ENCODE results near the gene SGSM1.

The SGSM1 gene

DNA sequence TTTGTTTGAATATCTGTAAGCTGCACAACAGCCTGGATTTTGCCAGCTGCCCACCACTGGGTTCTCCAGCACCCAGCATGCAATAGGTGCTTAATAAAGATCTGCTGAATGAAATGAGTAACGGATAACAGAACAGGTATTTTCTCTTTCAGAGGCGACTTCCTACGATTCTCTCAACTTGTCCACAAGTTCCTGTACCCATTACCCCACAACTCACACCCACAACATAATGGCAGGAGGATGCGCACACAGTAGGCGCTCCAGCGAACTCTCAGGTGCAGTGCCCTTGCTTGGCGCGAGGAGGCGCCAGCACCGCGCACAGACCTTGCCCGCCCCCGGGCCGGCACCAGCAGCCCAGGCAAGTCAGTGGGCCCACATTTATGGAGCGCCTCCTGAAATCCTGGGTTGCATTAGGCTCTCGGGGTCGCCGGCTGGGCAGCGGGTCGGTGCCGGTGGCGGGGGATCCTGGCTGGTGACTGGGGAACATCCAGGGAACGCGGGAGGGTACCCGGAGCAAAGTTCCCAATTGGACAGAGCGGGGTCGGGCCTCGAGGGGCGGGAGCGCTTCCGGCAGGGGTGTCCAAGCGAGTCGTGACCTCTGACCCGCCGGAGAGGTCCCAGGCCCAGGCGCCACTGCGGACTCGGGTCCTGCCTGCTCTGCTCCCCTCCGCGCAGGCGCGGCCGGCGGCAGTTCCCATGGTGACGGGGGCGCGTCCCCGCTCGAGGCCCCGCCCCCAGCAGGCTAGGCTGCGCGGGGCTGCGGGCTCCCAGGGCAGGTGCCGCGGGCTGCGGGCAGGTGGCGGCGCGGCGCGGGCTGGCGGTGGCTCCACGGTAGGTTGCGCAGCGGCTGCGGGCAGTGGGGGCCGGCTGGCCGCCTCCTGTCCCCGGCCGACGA lies 146.2 kb downstream of the SGSM1 start, which contains the start of gene KIAA1671:
TSS of gene KIAA1671 (plus strand) at position 775 of the 895 bp plus-strand sequence. CDS start 75,284 bp downstream, outside the sequence.
- peak; percentile 68 for DNase-seq (ENCODE audit: low read depth)

DNA sequence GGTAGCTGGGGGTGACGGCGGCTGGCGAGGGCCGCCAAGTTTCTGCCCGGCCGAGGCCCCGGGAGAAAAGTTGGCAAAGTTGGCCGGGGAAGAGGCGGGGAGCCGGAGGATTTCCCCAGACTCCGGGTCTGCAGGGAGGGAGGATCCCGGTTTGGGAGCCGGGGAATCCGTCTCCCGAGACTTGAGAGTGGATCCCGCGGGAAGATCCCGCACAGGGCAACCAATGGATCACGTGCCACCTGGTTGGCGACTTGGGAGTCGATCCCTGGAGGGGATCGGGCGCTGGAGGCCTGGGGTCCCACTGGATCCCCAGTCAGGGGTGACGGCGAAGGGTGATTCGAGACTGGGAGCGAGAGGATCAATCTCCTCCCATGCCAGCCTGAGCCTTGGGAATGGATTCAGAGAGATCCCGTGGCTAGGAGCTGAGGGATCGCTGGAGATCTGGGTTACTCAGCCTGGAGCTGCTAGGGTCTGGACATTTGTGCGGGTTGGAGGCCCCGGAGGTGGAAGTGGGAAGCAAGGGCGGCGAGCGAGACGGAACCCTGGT lies 146.9 kb downstream of the SGSM1 start:
- no peak for DNase-seq (ENCODE audit: low read depth)

DNA sequence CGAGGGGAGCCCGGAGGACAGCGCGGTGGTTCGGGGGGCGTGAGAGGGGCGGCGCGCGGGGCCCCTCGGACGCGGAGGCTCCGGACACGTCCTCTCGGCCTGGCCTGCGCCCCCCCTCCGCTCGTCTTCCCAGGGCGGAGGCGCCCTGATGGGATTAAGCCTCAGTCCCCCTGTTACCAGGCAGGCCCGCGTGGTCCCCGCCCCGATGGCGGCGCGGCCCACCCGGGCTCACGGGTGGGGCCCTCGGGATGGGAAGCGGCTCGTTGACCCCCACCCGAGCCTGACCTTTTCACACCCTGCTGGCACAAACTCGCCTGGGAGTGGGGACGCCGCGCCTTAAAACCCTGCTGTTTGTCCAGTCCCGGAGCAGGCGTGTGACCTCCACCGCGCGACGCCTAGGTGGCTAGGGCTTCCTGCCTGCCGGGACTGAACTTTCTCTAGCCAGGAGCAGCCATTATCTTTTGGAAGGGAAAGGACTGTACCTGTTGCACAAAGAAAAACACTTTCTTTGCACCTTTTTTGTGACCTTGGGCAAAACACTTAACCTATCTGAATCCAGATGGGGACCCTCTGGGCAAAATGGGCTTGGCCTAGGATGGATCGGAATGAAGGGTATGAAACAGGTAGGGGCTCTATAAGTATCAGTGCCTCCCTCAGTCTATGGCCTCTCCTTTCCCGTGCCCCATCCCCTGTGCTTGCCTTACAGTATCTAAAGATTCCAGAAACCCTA lies 147.5 kb downstream of the SGSM1 start:
- DNase-seq (ENCODE audit: low read depth): no peak

DNA sequence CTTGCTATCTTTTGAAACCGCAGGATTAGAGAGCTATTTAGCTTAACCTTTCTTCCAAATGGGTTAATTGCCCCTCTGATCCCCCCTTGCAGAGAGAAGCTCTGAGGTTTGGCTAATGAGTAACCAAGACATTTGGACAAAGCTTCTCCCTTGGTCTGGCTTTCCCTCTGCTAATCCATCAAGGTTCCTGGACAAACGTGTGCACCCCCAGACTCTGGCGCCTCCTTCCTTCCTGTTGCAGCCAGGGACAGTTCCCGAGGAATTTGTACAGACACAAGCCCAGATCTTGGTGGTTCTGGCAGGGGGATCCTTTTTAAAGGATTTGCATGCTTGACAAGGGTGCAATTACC lies 148.1 kb downstream of the SGSM1 start:
- DNase-seq (ENCODE audit: low read depth): no peak

DNA sequence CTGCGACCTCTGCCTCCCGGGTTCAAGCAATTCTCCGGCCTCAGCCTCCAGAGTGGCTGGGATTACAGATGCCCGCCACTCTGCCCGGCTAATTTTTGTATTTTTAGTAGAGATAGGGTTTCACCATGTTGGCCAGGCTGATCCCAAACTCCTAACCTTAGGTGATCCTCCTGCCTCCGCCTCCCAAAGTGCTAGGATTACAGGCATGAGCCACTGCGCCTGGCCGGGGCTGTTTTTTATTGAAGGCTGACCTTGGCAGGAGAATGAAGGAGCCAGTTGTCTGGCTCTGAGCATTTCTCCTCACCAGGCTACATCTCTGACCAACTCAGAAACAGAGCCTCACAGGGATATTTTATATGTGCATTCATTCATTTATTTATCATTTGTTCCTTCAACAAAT lies 148.8 kb downstream of the SGSM1 start:
- no peak for DNase-seq (ENCODE audit: low read depth)

DNA sequence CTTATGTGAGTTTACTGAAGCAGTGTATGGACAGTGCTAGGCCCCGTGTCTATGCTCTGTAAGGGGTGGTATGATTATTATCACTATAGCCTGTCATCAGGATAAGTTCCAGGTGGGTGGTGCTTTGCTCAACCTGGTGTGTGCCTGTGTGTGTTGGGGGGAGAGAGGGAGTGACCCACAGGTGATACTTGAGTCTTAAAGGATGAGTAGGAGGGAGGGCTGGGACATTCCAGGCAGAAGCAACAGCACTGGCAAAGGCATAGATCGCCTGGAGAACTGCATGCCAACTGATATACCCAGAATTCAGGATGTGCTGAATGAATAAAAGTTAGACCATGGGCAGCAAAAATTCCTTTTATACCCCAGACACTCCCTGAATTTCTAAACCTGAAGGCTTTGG lies 151.0 kb downstream of the SGSM1 start:
- DNase-seq (ENCODE audit: low read depth): no peak

DNA sequence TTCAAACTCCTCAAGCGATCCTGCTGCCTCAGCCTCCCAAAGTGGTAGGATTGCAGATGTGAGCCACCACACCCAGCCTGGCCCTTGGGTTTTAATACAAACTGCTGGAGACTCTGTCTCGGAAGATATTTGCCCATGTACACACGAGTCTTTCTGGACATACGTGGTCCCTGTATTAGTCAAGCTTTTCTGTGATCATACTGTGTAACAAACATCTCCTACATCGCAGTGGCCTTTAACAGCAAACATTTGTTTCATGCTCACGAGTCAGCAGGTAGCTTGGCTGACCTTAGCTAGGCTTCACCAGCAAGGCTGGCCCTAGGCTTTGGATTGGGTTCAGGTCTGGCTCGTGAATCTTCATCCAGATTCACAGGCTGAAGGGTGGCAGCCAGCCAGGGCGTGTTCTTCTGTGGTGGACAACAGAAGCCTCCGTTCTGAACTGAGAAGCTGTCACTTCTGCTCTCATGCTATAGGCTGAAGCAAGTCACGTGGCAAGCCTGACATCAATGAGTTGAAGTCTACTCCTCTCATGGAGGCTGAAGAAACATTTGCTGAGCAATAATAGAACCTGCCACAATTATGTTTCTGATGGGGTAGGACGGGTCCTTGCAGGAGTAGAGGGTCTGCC lies 155.3 kb downstream of the SGSM1 start:
- no peak for DNase-seq (ENCODE audit: low read depth)

DNA sequence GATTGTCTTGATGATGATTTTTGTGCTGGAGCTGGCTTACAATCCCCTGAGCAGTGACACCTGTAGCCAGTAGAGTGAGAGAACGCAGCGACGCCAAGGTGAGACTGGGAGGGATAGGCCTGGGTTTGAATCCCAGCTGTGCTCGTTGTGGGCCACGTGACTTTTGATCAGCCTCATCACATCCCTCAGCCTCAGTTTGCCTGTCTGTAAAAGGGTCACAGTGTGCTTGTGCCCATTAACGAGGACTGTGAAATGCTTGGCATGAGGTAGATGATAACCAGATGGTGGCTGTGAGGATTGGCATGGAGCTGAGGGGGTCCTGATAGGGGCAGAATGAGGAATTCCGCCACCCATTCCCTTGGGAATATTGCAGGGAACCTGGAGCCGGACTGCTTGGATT lies 156.1 kb downstream of the SGSM1 start:
- DNase-seq (ENCODE audit: low read depth): no peak

DNA sequence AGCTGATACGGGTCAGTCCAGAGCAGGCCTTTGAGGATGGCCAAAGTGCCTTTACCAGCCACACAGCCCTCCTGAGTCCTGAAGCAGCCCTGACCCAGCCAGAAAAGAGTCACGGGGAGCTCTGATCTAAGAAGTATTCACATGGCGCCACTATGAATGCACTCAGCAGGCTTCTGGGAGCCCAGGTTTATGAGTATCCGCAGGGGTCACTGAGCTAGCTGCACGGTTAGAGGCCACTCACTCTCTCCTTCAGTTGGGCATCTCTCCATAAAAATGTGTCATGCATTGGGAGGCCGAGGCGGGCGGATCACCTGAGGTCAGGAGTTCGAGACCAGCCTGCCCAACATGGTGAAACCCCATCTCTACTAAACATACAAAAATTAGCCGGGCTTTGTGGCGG lies 156.8 kb downstream of the SGSM1 start:
- DNase-seq (ENCODE audit: low read depth): no peak

DNA sequence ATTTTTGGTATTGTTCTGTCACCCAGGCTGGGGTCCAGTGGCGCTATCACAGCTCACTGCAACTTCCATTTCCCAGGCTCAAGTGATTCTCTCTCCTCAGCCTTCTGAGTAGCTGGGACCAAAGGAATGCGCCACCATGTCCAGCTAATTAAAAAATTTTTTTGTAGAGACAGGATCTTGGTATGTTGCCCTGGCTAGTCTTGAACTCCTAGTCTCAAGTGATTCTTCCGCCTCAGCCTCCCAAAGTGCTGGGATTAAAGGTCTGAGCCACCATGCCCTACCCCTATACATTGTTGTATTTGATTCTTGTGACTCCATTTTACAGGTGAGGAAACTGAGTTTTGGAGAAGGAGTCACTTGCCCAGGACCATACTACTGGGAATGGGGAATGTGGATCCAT lies 158.4 kb downstream of the SGSM1 start:
- no peak for DNase-seq (ENCODE audit: low read depth)

DNA sequence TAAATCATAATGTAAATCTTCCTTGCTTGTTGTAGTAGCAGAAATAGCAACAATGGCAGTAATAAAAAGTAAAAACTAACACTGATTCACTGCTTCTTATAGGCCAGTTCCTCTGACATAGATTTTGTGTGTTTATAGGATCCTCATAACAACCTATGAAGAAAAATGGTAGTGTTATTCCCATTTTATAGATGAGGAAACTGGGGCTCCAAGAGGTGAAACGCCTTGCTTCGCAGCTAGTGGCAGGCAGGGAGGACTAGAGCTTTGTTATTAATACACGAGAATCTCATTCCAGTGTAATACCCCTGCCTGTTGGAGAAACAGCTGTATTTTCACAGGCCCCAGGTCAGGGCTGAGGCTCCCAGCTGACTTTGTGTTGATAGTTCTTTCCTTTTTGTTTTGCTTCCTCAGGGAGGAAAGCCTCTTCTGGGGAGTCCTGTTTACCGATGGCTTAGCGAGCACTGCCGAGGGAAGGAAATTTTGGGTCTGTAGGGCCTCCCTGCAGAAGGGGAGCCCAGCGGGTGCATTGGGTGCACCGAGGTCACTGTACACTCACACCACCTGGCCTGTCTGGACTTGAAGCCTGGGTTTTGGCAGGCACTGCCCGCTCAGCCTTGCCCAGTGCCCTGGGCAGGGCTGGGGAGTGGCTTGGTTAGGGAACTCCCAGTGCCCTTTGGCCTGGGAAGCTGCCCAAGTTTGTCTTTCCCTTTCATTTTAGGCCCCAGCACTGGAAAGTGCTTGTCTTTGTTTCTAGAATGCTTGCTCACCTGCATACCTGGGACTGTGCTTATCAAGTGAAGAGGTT lies 160.0 kb downstream of the SGSM1 start:
- DNase-seq (ENCODE audit: low read depth): no peak

DNA sequence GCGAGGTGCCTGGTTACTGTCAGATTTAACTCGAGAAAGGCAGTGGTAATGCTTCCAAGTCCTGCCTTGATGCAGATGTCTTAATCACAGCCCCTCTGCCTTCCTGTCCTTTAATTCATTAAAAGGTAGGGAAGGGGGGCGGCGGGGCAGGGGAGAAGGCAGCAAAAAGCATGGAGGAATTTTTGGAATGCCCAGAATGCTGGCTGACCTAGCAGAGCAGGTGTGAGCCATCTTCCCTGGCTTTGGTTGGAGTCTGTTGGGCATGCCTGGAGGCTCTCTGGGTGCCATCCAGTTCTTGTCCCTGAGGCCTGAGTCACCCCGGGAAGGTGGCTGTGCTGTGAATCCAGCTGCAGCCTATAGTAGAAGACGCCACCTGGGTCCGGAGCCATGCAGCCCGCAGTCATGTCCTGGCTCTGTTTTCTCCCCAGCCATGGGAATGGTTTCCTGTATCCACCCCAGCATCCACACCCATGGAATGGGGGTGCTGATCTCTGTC lies 162.1 kb downstream of the SGSM1 start:
- DNase-seq (ENCODE audit: low read depth): no peak

DNA sequence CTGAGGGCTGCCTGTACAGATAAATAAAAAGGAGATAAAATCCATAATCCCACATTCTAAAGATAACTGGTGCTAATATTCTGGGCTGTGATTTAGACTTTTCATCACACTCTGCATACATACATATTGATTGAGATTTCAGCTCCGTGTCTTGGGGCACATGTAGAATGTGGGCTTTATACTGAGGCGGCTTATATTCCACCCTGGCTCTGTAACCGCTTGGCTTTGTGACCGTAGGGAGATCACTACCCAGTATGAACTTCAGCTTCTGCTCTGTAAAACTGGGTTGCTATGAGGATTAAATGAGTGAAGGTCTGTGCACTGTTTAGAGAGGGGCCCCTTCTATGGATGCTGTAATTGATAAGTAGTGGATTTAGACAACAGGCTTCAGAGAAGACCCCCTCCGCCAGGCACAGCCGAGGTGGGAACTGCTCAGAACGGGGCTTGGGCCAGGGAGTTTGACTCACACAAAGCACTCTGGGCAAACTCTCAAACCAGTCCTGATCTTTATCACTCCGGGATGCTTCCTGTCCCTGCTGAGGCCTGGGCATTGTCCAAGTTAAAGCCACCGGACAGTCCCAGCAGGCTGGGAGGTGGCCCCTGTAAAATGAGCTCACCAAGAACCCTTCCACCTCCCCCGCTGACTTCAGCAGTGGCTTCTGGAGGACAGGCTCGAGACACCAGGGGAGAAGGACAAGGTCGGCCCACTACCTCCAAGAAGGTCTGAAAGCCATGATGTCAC lies 163.7 kb downstream of the SGSM1 start:
- no peak for DNase-seq (ENCODE audit: low read depth)

DNA sequence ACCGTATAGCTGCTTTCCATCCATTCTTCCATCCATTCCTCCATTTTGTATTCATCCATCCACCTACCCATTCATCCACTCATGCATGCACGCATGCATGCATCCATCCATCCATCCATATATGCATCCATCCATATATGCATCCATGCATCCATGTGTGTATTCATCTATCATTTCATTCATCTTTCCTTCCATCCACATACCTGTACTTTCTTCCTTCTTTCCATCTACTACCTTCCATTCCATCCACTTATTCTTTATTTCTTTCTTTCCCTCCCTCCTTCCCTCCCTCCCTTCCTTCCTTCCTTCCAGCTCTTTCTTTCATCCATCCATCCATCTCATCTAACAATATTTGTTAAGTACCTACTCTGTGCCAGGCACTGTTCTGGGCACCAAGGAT lies 166.4 kb downstream of the SGSM1 start:
- no peak for DNase-seq (ENCODE audit: low read depth)

DNA sequence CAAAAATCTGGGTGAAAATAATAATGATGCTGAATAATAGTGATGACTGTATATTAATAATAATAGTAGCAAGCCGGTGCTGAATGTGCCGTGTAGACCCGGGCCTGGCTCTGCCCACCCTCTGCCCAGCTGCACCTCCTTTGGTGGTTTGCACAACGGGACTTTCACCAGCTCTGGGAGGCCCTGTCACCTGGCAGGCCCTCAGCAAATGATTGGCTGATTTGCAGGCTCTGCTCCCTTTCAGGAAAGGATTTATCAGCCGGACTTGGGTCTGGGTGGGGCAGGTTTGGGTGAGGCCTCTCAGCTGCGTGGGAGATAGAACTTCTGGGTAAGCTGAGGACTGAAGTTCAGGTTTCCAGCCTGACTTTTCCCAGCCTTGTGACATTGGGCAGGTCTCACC lies 167.9 kb downstream of the SGSM1 start:
- no peak for DNase-seq (ENCODE audit: low read depth)

DNA sequence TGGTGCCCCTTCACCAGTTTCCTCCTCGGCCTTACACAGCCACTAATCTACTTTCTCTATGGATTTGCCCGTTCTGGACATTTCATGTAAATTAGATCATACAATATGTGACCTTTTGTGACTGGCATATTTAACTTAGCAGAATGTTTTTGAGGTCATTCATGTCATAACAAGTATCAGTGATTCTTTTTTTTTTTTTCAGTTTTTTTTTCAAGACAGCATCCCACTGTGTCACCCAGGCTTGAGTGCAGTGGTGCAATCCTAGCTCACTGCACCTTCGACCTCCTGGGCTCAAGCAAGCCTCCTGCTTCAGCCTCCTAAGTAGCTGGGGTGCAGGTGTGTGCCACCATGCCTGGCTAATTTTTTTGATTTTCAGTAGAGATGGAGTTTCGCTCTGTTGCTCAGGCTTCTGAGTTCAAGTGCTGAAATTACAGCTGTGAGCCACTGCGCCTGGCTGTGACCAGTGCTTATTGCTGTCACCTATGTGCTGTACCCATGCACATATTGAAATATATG lies 169.2 kb downstream of the SGSM1 start:
- no peak for DNase-seq (ENCODE audit: low read depth)

DNA sequence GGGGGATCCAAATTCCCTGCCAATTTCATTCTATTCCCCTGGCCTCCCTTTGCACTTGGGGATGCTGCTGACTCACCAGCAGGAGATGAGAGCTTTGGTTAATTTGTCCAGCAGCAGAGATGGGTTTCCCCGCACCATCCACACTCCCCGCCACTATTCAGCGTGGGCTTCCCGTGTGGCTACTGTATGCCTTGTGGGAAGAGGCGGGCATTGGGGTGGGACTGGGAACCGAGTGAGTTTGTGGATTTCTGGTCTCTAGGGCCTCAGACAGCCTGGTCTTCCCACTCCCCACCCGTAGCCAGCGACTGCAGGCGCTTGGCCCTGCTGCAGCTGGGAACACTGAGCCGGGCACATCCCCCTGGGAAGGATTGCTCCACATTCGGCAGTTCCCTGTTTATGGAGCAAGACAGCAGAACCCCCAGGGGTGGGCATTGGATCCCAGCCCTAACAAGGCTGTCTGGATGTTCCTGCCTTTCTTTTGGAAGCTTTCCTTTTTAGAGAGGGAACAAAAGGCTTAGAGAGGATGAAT lies 169.9 kb downstream of the SGSM1 start:
- DNase-seq (ENCODE audit: low read depth): no peak

DNA sequence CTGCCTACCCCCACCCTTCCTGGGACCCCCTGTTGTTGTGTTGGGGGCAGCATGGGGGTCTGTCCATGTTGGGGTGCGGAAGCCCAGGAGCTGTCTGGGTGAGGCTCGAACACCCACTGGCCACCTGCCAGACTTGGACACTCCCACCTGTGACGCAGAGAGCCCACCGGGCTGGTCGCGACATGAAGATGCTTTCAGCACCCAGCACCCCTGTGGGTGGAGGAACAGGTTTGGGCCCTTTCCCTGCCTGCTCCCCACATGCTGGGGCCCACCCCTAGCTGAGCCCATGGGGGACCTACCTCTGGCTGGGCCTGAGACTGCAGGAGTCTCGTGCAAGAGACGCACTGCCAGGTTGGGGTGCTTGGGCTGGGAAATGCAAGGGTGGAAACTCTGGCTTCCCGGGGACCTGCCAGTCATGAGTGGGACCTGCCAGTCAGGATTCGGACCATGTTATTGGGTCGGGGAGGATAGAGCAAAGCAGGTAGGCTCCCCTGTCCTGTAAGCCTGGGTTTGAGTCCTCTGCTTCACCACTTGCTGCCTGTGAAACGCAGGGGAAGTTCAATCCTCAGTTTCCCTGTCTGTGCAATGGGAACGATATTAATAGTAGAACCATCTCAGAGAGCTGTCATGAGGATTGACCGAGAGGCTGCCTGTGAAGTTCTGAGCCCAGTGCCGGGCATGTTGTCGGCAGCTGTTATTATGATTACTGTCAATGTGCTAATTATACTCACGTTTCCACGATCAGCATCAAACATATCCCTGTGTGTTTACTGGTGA lies 170.6 kb downstream of the SGSM1 start:
- DNase-seq (ENCODE audit: low read depth): no peak
